ENCODE results near the gene MCM3AP.
"Not testable (repeated sequence)": the region's sequence is repeated elsewhere in the genome, so short reads cannot be mapped to it uniquely, and the experiment has no call there.

MCM3AP gene

DNA sequence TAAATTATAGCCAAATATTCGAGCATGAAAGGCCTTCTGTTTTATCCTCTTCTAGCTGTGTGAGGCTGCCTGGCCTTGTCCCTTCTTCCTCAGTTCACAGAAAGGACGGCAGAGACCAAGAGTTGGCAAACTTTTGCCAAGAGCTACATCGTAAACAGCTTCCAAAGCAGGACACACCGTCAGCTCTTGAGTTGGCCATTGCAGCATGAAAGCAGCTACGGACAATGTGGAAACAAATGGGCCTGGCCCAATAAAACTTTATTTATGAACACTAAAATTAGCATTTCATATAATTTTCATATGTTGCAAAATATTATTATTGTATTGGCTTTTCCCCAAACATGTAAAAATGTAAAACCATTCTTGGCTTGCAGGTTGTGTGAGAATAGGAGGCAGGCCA, 27.5 kb upstream of the MCM3AP start:
- no peak for DNase-seq (ENCODE audit: insufficient read length, low spot score)

DNA sequence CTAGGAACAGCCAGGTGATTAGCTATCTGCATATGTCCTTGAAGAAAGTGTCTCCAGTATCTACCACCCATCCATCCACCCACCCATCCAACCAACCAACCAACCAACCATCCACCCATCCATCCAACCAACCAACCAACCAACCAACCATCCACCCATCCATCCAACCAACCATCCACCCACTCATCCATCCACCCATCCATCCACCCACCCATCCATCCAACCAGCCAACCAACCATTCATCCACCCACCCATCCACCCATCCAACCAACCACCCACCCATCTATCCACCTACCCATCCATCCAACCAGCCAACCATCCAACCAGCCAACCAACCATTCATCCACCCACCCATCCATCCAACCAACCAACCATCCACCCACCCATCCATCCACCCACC, 26.2 kb upstream of the MCM3AP start:
- DNase-seq (ENCODE audit: insufficient read length, low spot score) (no peak), FAIRE-seq (no peak)

More for the DNA sequence above, 27.5 kb upstream of the MCM3AP start:
- no peak for FAIRE-seq

- not testable (repeated sequence) for DNase-seq (ENCODE audit: insufficient read length, low spot score); FAIRE-seq
Measured at GRCh38 chr21:46310260-46310659, 24.8 kb upstream of the MCM3AP start.

- DNase-seq (ENCODE audit: insufficient read length, low spot score) = no peak
- FAIRE-seq = no peak
Measured at GRCh38 chr21:46308431-46308830, 23.0 kb upstream of the MCM3AP start.

DNA sequence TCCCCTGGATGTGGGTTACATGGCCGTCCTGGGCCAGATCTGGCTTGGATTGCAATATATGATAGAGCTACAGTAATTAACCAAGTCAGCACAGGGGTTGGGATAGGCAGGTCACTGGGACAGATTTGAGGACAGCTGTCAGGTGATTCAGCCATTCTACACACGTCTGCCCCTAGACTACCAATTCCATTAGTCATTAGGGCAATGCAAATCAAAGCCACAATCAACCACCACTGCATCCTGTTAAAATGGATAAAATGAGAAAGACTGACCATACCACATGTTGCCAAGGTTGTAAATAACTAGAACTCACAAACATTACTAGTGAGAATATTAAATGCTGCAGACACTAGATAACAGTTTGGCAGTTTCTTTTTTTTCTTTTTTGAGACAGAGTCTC, 22.2 kb upstream of the MCM3AP start:
- no peak for DNase-seq (ENCODE audit: insufficient read length, low spot score)
- FAIRE-seq = no peak

DNA sequence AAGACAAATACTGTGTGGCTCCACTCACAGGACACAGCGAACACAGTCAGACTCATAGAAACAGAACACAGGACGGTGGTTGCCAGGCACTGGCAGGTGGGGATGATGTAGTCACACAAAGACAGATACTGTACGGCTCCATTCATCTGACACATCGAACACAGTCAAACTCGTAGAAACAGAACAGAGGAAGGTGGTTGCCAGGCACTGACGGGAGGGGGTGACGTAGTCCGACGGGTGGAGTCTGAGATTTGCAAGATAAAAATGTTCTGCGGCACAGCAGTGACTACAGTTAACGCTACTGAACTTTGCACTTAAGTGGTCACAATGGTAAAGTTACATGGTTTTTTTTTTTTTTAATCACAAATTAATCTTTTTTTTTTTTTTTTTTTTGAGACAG, 19.5 kb upstream of the MCM3AP start:
- no peak for FAIRE-seq
- no peak for DNase-seq (ENCODE audit: insufficient read length, low spot score)

- FAIRE-seq (no peak), DNase-seq (ENCODE audit: insufficient read length, low spot score) (no peak)
Measured at GRCh38 chr21:46304437-46304836, 19.0 kb upstream of the MCM3AP start.

- FAIRE-seq = no peak
- DNase-seq (ENCODE audit: insufficient read length, low spot score) = no peak
Measured at GRCh38 chr21:46301759-46302158, 16.3 kb upstream of the MCM3AP start.

- DNase-seq (ENCODE audit: insufficient read length, low spot score) (no peak), FAIRE-seq (no peak)
Measured at GRCh38 chr21:46299167-46299566, 13.8 kb upstream of the MCM3AP start.

GRCh38 chr21:46297338-46298271, 12.2 kb upstream of the MCM3AP start:
- DNase-seq (ENCODE audit: insufficient read length, low spot score) (no peak), FAIRE-seq (no peak)

DNA sequence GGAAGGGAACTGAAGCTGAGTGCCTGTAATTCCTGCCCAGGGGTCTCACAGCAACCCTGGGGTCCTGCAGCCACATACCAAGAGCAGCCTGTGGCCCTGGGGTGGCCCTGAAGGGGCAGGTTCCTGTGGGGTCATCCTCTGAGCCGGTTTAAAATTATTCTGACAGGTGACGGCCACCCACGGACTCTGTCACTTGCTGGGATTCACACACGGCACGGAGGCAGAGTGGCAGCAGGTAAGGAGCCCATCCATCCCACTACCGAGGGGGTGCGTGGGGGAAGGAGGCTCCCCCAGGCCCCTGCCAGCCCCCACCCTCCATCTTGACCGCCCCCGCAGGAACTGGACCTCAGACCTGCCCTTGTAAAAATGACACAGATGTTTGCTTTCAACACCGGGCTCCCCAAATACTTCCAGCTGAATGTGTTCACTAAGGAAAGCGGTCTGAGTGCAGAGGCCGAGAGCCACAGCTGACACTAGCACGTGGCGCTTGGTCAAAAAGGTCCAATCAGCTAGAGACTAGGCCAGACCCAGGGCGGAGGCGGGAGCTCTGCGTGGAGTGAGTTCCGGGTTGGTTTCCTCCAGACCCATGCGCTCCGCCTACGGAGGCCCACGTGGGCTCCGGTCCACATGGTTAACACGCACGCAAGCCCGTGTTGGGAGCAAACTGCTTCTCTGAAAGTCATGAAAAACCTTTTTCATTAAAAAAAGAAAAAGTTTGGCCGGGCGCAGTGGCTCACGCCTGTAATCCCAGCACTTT, 10.8 kb upstream of the MCM3AP start:
- DNase-seq (ENCODE audit: insufficient read length, low spot score) (no peak), FAIRE-seq (no peak)

GRCh38 chr21:46295177-46295770, 9.9 kb upstream of the MCM3AP start:
- no peak for FAIRE-seq
- DNase-seq (ENCODE audit: insufficient read length, low spot score) = no peak

DNA sequence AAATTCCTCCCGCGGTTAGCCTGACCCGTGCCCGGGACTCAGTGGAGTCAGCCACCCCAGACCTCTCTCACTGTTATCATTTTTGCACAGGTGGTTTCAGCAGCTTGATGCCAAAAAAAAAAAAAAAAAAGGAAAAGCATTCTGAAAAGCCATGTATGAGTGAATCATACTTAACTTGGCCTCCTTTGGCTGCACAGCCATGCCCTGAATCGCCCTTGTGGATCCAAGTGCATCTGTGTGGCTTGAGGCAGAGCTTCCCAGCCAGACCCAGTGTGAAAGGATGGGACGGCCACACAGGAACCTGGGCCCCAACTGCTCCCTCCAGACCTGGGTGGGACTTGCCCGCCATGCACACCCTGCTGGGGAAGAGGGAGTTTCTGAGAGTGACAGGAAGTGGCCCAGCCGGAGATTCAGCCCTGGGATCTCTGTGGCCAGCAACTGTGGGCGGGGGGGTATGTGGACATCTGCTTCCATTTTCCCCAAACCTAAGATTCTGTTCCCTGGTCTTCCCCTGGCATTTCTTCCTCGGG, 9.3 kb upstream of the MCM3AP start:
- no peak for DNase-seq (ENCODE audit: insufficient read length, low spot score)

GRCh38 chr21:46291561-46291960, 6.2 kb upstream of the MCM3AP start:
- DNase-seq (ENCODE audit: insufficient read length, low spot score) = no peak
- no peak for FAIRE-seq

More for the DNA sequence above, 9.3 kb upstream of the MCM3AP start:
- no peak for FAIRE-seq

- FAIRE-seq (no peak), DNase-seq (ENCODE audit: insufficient read length, low spot score) (no peak)
Measured at GRCh38 chr21:46289655-46290179, 4.3 kb upstream of the MCM3AP start.

GRCh38 chr21:46287541-46287940, 2.1 kb upstream of the MCM3AP start:
- no peak for DNase-seq (ENCODE audit: insufficient read length, low spot score)
- no peak for FAIRE-seq

DNA sequence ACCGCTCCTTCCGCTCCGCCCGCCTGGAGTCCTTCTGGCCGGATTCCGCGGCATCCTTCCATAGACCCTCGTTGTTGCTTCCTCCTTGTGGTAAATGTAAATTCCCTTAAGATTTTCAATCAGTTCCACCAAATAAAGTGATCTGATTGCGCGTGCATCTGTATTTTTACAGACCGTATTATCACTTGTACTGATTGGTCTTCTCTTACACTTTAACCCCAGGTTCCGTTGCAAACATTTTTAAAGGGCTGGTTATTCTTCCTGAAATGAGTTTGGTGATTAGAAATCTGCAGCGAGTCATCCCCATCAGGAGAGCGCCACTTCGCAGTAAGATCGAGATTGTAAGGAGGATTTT, 1.2 kb upstream of the MCM3AP start:
- FAIRE-seq (peak; percentile 44), DNase-seq (ENCODE audit: insufficient read length, low spot score) (no peak)

GRCh38 chr21:46285761-46286647, 593 bp upstream of the MCM3AP start, which contains the start of gene YBEY:
Gene YBEY, plus strand, starts transcription at chr21:46286342. Its CDS starts 572 bp downstream, at chr21:46286914.
- peak; percentile 93 for DNase-seq (ENCODE audit: insufficient read length, low spot score)
- peak; percentile 51 for FAIRE-seq

DNA sequence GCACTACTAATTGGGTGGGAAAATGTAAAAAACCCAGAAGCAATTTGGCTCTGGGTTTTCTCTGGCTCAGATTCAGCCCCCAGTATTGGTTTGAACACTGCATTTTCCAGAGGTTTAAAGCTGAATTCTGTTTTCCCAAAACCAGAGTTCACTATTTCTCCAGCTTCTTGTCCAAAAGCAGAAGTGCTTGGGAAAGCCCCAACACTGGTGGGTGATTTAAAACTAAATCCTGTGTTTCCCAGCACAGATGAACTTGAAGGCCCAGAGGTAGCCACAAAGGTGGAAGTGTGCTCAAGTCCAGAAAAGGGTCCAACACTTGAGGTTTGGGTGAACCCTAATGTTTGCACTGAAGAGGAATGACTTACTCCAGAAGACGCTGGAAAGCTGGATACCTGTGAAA, 678 bp downstream of the MCM3AP start:
- no peak for DNase-seq (ENCODE audit: insufficient read length, low spot score)
- no peak for FAIRE-seq

GRCh38 chr21:46284077-46284644, 1.2 kb downstream of the MCM3AP start:
- FAIRE-seq (no peak), DNase-seq (ENCODE audit: insufficient read length, low spot score) (no peak)

Measured in GM19239 (cell line).